HG03280 (cell line): ENCODE results near the gene BCAS4.
"Not testable (repeated sequence)": the region's sequence is repeated elsewhere in the genome, so short reads cannot be mapped to it uniquely, and the experiment has no call there.

Experiments used
- ATAC-seq: cut with Tn5 transposase; IDR thresholded peaks from one replicate; pipeline ENCODE4 v1.9.1; 2021; ENCODE audit warnings: mild to moderate bottlenecking, moderate library complexity; ENCODE audit not compliant: unreplicated experiment

Gene BCAS4, protein sequence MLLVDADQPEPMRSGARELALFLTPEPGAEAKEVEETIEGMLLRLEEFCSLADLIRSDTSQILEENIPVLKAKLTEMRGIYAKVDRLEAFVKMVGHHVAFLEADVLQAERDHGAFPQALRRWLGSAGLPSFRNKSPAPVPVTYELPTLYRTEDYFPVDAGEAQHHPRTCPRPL

DNA sequence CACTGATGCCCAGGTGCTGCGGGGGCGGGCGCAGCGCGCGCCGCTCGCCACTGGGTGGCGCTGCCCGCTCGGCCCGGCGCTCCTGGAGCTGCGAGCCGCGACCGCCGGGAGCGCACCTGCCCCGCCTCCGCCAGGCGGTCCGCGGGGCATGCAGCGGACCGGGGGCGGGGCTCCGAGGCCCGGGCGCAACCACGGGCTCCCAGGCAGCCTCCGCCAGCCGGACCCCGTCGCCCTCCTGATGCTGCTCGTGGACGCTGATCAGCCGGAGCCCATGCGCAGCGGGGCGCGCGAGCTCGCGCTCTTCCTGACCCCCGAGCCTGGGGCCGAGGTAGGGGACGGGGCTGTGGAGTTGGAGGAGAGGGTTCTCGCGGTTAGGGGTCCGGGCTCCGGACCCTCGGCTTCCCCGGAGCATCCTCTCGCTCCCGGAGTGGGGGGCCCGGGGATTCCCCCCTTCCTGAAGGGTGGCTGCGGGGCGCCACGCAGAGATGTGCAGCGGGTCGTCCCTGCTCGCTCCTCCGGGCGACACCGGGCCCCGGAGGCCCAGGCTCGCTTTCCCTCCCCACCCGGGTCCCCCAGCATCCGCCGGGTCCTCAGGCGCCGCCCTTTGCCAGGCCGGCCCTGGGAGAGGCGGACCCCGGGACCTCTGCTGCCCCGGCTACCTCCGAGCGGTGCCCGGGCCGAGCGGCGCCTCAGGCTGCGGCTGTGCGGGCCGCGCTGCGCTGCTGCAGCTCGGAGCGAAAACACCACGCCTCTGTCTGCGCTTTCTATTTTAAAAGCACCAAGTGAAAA is at the start of gene BCAS4:
Gene BCAS4, plus strand, starts transcription at position 216 of the 789 bp plus-strand sequence. Its CDS starts 23 bp downstream, at position 239.
- peak; percentile 64 for ATAC-seq

DNA sequence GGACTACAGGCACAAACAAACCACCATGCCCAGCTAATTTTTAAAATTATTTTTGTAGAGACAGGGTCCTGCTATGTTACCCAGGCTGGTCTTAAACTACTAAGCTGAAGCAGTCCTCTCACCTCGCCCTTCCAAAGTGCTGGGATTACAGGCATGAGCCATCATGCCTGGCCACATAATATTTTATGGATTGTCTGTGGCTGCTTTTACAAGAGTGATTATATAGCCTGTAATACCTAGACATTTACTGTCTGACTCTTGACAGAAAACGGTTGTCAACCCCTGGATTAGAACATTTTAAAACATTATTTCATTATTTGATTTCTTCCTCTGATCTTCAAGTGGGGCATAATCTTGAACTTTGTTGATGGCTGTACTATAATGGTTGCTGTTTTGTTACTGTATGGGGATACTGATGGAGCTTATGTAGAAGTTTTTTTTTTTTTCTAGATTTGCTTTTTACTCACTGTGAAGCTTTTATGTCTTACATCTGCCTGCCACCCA is 49.2 kb upstream of the BCAS4 start:
- no peak for ATAC-seq

DNA sequence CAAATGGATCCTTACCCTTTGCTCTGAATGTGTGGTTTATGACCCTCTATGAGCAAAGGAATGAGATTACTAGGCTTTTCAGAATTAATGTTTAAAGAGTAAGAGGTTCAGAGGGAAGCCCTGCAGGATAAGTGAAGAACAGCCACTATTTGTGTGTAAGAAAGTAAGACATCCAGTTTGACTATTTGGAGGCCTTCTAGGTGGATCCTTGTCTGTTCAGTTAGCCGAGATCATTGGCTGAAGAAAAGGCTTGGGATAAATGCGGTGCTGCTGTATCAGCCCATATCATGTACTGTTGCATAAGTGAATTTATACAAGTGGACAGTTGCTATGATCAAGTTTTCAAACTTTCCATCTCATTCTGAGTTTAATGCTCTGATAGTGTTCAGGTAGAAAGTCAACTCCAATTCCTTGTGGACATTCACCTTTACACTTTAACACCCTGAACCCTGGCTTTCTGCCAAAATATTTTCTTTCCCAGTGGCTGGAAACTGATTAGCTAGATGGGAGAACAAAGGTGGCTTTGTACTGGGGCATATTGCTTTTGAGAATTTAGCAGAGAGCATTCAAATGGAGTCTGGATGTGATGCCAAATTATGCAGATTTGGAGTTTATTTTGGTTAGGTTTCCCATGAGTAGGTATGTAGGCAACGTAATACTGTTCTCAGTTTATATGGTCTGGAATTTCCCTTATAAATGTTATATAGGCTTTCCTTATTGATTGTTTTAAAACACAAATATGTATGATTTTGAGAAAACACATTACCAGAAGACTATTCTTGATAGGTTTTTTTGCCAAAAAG is 48.5 kb upstream of the BCAS4 start:
- ATAC-seq = no peak

DNA sequence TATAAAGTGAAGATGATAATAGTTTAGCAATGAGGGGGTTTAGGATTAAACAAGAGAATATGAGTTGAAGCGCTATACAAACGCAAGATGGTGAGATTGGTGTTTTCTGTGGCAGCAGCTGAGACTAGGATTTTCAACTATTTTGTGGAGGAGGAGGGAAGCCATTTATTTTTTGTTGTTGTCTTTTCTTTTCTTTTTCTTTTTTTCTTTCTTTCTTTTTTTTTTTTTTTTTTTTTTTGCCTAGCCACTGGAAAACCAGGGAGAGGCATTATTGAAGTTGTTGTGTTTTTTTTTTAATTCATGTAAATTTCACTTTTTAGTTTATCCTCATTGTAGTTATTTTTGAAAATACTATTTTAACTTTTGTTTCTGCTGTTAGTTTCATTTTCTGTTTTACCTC is 47.6 kb upstream of the BCAS4 start:
- no peak for ATAC-seq

DNA sequence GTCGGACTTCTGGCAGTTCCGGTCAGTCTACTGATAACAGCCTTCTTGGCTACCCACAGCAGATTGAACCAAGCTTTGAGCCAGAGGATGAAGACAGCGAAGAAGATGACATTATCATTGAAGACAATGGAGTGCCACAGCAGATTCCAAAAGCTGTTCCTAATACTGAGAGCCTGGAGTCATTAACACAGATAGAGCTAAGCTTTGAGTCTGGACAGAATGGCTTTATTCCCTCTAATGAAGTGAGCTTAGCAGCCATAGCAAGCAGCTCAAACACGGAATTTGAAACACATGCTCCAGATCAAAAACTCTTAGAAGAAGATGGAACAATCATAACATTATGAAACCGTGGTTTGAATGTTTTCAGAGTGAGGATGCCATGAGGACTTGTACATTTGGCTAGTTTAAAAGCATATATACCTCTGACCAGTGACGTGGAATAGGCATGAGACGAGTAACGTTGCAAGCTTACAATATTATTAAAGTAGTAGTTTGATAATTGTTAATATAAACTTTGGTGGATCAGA is 44.7 kb upstream of the BCAS4 start:
- ATAC-seq = no peak

DNA sequence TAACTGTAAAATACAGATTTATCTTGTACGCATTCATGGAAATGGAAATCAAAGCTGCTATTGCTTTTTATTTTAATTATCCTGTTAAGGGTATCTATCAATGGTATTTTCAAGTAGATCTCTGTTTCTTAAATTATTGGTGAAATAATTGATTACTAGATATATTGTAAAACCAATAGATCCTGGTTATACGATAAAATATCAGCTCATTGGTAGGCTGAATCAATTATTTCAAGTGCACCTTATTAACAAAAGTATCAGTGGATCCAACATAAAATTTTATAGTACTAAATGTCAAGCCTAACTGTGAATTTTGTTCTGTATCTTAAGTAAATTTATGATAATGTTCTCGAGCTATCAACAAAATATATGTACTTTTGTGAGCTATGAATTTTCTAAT is 41.7 kb upstream of the BCAS4 start:
- no peak for ATAC-seq

DNA sequence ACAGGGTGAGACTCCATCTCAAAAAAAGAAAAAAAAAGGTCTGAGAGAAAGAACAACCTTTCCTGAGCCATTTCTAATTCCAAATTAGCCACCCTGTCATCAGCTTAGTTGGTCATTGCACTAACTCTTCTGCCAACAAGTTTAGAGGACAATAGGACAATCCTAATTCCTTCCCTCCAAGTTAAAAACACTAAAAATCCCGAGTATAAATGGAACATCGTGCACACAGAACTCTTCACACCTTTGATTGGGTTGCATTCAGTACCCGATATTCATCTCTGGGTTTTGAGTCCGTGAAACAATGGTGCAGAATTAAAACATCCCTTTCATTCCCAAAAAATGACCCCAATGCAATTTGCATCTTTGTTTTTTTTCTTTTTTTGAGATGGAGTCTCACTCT is 40.4 kb upstream of the BCAS4 start:
- ATAC-seq = no peak

DNA sequence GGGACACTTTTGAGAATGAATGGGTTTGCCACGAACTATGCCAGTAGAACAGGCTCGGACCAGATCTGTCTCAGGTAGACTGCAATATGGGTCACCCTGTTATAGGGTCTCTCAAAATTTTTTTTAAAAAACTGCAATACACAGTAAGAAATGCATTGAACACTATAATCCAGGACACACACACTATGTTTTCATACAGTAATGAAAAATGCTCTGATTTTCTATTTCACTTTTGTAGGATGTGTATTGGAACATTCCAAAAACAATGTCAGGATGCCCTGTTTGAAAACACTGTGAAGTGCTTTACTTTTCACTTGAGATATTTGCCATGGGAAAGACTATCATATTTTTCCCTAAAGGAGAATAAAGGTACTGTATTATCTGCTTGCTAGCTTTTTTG is 38.4 kb upstream of the BCAS4 start:
- no peak for ATAC-seq

DNA sequence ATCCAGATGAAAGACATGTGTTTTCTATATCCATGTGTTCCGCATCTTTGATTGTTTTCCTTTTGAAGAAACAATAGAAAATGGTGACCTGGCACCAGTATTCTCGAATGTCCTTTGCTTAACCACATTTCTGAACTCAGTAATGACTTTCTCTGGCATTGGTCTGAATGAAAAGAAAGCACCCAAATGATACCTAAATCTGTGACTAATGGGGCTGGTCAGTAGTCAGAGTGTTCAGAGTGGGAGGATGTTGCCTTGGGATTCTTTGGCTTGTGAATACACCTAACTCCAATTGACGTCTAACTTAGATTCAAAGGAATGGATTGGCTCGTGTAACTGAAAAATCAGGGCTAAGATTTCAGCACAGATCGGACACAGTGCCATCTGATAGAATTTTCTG is 36.4 kb upstream of the BCAS4 start:
- no peak for ATAC-seq

DNA sequence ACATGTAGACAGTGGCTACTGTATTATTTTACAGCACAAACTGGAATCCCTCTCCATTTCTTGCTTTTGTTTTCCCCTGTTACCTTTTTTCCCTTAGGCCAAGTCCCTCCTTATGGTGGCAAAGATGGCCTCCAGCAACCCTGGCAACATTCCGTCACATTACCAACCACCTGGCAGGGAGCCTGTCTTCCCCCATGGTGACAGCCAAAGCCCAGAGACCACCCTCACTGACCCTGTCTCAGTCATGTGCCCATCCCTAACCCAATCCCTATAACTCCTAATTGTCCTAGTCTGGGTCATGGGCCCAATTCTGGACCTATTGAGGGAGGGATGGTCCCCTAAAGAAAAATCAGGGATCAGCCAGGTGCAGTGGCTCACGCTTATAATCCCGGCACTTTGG is 35.9 kb upstream of the BCAS4 start:
- no peak for ATAC-seq

DNA sequence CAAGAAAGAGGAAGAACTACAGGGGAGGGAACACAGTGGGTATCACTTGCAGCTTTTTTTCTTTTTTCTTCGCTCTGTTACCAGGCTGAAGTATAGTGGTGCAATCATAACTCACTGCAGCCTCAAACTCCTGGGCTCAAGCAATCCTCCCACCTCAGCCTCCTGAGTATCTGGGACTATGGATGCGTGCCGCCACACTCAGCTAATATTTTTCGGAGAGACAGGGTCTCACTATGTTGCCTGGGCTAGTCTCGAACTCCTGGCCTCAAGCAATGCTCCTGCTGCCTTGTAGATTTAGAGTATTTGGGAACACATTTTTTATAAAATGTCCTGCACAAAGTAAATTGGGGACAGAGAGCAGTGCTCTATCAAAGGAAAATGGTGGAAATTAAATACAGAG is 35.2 kb upstream of the BCAS4 start:
- ATAC-seq = no peak

DNA sequence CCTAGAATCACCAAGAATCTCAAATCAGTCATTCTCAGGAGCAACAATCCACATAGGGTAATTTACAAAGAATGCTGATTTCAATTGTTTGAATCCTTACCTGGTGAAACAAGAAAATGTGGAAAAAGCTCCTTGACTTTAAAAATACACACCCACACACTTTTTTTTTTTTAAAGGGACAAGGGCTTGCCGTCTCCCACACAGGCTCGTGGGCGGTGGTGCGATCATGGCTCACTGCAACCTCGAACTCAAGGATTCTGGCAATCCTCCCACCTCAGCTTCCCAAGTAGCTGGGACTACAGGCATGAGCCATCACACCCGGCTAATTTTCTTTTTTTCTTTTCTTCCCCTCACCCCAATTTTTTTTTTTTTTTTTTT is 32.8 kb upstream of the BCAS4 start:
- ATAC-seq = no peak

DNA sequence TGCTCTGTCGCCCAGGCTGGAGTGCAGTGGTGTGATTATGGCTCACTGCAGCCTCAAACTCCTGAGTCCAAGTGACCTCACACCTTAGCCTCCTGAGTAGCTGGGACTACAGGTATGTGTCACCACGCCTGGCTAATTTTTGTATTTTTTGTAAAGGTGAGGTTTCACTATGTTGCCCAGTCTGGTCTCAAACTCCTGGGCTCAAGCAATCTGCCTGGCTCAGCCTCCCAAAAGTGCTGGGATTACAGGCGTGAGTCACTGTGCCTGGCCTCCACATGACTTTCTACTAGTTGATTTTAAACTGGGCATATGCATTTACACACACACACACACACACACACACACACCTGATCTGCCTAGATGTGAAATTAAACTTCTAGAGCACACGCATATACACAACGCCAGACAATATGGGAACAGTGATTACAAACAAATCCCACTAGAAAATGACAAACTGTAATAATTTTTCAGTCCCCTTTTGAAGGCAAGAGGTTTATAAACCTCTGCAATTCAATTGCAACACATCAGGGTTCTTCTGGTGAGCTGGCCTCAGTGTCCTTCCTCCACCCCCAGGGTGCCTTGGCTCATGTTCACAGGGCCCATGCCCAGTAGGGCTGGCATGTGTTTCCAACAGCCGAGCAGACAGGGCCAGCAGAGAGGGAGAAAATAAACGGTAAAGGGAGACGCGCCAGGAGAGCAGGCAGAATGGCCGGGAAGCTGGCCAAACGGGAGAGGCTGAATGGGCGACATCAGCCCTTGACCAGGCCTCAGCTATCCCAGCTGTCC is 32.2 kb upstream of the BCAS4 start:
- ATAC-seq = no peak

DNA sequence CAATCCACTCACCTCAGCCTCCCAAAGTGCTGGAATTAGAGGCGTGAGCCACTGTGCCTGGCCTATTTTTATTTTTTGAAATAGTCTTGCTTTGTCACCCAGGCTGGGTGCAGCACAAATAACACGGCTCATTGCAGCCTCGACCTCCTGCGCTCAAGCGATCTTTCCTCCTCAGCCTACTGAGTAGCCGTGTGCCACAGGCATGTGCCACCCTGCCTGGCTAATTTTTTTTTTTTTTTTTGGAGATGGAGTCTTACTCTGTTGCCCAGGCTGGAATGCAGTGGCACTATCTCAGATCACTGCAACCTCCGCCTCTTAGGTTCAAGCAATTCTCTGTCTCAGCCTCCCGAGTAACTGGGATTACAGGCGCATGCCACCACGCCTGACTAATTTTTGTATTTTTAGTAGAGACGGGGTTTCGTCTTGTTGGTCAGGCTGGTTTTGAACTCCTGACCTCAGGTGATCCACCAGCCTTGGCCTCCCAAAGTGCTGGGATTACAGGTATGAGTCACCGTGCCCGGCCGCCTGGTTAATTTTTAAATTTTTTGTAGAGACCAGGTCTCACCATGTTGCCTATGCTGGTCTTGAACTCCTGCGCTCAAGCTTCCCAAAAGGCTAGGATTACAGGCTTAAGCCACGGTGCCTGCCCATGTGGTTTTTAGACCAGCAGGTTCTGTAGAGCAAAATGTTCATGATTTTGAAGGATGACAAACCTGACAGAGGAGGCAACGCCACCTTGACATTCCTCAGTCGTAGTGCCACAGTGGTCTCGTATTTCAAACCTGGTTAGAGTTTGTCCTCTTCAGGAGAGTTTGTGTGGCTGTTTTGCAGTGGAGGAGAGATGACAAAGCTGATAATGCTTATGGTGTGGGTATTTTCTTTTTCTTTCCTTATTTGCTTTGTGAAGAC is 31.1 kb upstream of the BCAS4 start:
- ATAC-seq = not testable (repeated sequence)

DNA sequence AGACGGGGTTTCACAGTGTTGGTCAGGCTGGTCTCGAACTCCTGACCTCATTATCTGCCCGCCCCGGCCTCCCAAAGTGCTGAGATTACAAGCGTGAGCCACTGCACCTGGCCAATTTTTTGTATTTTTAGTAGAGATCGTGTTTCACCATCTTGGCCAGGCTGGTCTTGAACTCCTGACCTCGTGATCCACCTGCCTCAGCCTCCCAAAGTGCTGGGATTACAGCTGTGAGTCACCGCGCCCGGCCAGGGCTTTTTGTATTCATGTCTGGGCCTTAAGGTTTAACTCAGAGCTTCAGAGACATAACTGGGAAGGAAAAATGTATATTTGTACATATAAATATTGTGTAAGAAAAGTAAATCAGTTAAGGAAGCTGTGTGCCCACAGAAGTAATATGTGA is 29.6 kb upstream of the BCAS4 start:
- not testable (repeated sequence) for ATAC-seq

DNA sequence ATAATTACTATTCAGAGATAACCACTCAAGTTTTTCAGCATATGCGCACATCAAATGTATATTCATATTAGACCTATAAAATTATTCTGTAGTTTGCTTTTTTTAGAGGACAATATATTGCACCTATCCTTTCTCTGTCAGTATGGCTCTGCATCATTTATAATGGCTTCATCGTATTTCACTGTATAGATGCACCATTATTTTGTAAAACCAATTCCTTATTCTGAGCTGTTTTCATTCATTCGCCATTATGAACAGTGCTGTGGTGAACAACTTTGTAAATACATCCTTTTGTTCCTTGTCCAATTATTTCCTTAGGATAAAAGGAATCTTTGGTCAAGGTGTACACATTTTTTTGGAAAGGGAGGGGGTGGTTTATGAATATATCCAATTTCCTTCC is 29.2 kb upstream of the BCAS4 start:
- ATAC-seq = no peak

DNA sequence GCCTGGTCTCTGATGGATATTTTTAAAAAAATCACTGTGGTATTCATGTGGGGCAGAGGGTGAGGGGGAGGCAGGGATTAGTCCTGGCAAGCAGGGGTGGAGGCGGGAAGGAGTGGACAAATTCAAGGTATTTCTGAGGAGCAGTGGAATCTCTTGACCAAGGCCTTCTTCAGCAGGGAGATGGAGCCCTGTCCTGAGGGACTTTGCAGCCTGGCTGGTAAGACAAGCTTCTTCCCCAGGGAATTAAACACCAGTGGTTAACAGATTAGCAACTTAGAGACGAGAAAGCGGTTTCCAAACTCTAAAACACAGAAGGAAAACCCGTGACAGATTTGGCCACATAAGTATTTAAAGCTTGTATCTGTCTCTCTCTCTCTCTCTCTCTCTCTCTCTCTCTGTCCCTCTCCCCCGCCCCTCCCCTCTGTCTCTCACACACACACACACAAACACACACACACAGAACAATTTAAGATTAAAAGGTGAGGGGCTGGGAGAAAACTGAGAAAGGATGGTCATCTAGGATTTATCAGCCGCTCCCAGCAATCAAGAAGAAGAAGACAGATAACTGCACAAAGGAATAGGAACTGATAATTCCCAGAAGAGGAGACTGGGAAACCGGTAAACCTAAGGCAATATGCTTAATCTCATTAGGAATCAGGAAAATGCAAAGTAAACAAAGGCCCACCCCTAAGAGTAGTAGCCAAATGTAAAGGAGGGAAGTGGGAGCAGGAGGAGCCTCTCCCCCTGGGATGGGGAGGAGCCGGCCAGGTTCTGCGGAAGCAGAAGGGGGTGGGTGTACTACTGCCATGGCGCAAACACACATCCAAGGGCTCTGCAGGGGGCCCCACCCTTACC is 27.7 kb upstream of the BCAS4 start:
- ATAC-seq = not testable (repeated sequence)

DNA sequence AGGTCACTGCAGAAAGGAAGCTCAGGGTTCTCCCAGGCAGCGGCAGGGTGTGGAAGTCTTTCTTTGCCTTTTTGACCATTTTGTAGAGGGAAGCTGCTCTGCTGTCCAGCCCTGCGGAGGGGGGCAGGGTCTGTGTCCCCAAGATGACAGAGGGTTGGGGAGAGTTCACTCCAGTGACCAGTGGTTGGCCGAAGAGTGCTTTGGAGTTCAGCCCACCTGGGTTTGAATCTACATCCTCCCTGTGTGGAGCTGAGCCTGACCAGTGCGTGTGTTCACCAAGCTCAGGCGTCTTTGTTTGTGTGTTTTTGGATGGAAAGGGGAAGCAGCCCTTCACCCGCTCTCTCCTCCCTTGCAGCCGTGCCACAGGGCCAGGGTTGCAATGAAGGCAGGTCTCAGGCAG is 25.9 kb upstream of the BCAS4 start:
- ATAC-seq = not testable (repeated sequence)
